CD4-positive, alpha-beta memory T cell (primary cell): Measurements from ENCODE around the gene ARHGAP45. TPM values are rescaled to one million over a fixed set of nuclear protein-coding genes. Genes with fewer than 3 reads are reported as not detected.

Source experiments
- CTCF ChIA-PET: fragments of 350-600 bp; sonication (Branson Sonifier 250); formaldehyde crosslinking; loops from one replicate; lab custom pipeline; 2021; ENCODE audit warnings: inconsistent platforms; ENCODE audit not compliant: partially characterized antibody; lab: Charles Lee
- POLR2A ChIA-PET: fragments of 350-600 bp; sonication (Branson Sonifier 250); formaldehyde crosslinking; loops from one replicate; lab custom pipeline; 2021; ENCODE audit not compliant: partially characterized antibody; lab: Charles Lee
- DNase-seq, 5 donors: peaks; one replicate each; pipeline versions ENCODE4 v3.0.0 to v3.0.0-alpha.2; 2020 to 2022; ENCODE audit warnings: mixed read lengths in 1 of 5
- H3K27ac ChIP-seq: one replicate; pipeline ENCODE4 v1.7.0; 2013; ENCODE audit warnings: low read depth, low read length
- H3K27me3 ChIP-seq: 2 replicates; pipeline ENCODE4 v1.7.0; 2013; ENCODE audit warnings: mild to moderate bottlenecking, low read length, moderate library complexity; ENCODE audit not compliant: insufficient read depth
- H3K36me3 ChIP-seq: 2 replicates; pipeline ENCODE4 v1.7.0; 2013; ENCODE audit warnings: mild to moderate bottlenecking, low read length, moderate library complexity; ENCODE audit not compliant: insufficient read depth
- H3K4me1 ChIP-seq: 2 replicates; pipeline ENCODE4 v1.7.0; 2013; ENCODE audit warnings: mild to moderate bottlenecking, low read length, moderate library complexity; ENCODE audit not compliant: insufficient read depth
- H3K4me3 ChIP-seq, 2 donors: one replicate each; pipeline ENCODE4 v1.7.0; 2013; ENCODE audit warnings: low read length in 2 of 2, mild to moderate bottlenecking in 1 of 2
- H3K9me3 ChIP-seq, 2 donors: one replicate each; pipeline ENCODE4 v1.7.0; 2013; ENCODE audit warnings: low read length in 2 of 2, control low read depth in 1 of 2; ENCODE audit not compliant: control insufficient read depth in 1 of 2
- H3K27ac Mint-ChIP-seq, 7 donors: one replicate each; pipeline ENCODE4 v1.8.0; 2020 to 2021; ENCODE audit warnings: mixed read lengths in 7 of 7, mild to moderate bottlenecking in 6 of 7, inconsistent platforms in 3 of 7, moderate library complexity in 3 of 7
- H3K27me3 Mint-ChIP-seq, 2 donors: one replicate each; pipeline ENCODE4 v1.8.0; 2020 to 2021; ENCODE audit warnings: mixed read lengths in 2 of 2
- H3K36me3 Mint-ChIP-seq, 2 donors: one replicate each; pipeline ENCODE4 v1.8.0; 2020 to 2021; ENCODE audit warnings: mixed read lengths in 2 of 2, inconsistent platforms in 1 of 2, mild to moderate bottlenecking in 1 of 2
- H3K4me1 Mint-ChIP-seq, 4 donors: one replicate each; pipeline ENCODE4 v1.8.0; 2020 to 2021; ENCODE audit warnings: mixed read lengths in 4 of 4, mild to moderate bottlenecking in 1 of 4
- H3K4me3 Mint-ChIP-seq, 8 donors: one replicate each; pipeline ENCODE4 v1.8.0; 2020 to 2021; ENCODE audit warnings: mixed read lengths in 8 of 8, mild to moderate bottlenecking in 7 of 8, moderate library complexity in 6 of 8, inconsistent platforms in 3 of 8
- H3K9me3 Mint-ChIP-seq, 8 donors: one replicate each; pipeline ENCODE4 v1.8.0; 2020 to 2021; ENCODE audit warnings: mixed read lengths in 8 of 8, mild to moderate bottlenecking in 5 of 8, inconsistent platforms in 3 of 8, moderate library complexity in 1 of 8
- intact Hi-C: fragments of 100-400 bp; cut with micrococcal nuclease; formaldehyde crosslinking; loops from one replicate; pipeline ENCODE4 v1.15.1; 2023
- polyA plus RNA-seq, 2 donors: library from polyadenylated mRNA; unstranded; fragments of 300-500 nt; fragmentation: Illumina TruSeq; gene quantifications; one replicate each; pipeline ENCODE4 v1.2.3, GENCODE V29; 2021
- total RNA-seq, 2 experiments: library from RNA; stranded (reverse); gene quantifications; one replicate each; pipeline ENCODE4 v1.2.3, GENCODE V29; 2021

ARHGAP45 gene
- total and polyA plus RNA-seq, 4 experiments from 2014 or later, result 222 to 836 (median 667) TPM

DNA sequence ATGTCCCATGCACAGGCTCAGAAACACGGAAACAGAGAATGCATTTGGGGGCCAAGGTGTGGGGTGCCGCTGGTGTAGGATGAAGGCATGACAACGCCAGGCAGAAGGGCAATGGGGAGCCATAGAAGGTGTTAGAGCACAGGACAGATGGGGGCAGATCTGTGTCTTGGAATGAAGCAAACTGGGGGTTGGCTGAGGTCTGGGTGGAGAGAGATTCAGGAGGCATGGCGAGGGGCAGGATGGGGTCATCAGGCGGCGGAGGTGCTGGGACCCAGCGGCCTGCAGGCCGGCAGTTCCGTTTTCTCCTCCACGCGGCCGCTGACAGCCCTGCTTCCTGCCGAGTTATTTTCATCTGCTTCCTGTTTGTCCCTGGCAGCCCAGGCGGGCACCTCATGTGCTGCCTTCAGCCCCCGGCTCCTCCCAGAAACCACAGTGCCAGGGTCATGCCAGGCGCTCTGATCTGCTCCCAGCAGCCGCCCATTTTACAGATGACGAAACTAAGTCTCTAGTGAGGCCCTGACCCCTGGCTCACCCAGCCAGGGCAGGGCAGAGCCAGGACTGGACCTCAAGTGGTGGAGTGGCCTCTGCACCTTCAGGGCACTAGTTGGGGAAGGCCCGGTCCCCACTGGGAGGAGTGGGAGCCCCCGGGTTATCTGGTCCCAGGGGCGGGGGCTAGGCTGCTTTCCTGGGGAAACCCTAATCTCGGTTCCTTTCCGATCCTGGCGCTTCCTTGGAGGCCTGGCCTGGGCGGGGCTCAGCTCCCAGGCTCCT, 2.2 kb downstream of the ARHGAP45 start:
- H3K27me3 Mint-ChIP-seq, result no peaks in the 10 kb centered on the region
- Histone ChIP-seq H3K27ac (peak overlapping the region; percentile 98), H3K36me3 (peaks cover 32% of the 10 kb centered on the region), H3K4me1 (peaks cover 78% of the 10 kb centered on the region), H3K9me3 (no peaks in the 10 kb centered on the region), H3K27me3 (no peaks in the 10 kb centered on the region), H3K4me3 (peak overlapping the region; percentile 85 to 92)
- intact Hi-C loops, result loop anchor here (1.0 kb wide), 1 partner anchor 8 kb away; no protein-coding TSS in a partner anchor
- ChIA-PET CTCF (interaction anchor here (1.3 to 5.7 kb wide), 2 partner anchors 13 to 175 kb away, joined by 3 to 219 read pairs; no protein-coding TSS in a partner anchor), POLR2A (interaction anchor here (0.5 to 57.1 kb wide), 12 partner anchors 6 to 200 kb away, joined by 3 to 3893 read pairs (median 9); partner anchors contain the start of genes ABCA7, ARHGAP45, CIRBP and CNN2)
- peaks cover 0 to 5% (median 0%) of the 10 kb centered on the region in 8 donors for H3K9me3 Mint-ChIP-seq
- peak overlapping the region; percentile 88 to 97 (median 96) for H3K4me3 Mint-ChIP-seq
- peaks cover 25 to 33% of the 10 kb centered on the region in 2 donors for H3K36me3 Mint-ChIP-seq
- peak overlapping the region; percentile 90 to 98 (median 96) for H3K27ac Mint-ChIP-seq
- DNase-seq, result peak; percentile 79 to 89 (median 82)
- peaks cover 31 to 67% (median 50%) of the 10 kb centered on the region in 4 donors for H3K4me1 Mint-ChIP-seq

- CTCF ChIA-PET, result interaction anchor here (1.4 kb wide), 1 partner anchor 48 kb away, joined by 4 read pairs; no protein-coding TSS in a partner anchor
- Histone ChIP-seq H3K4me3 (no peak overlapping the region), H3K9me3 (no peaks in the 10 kb centered on the region), H3K27ac (peak overlapping the region; percentile 98), H3K27me3 (no peaks in the 10 kb centered on the region), H3K4me1 (peaks cover 75% of the 10 kb centered on the region), H3K36me3 (peaks cover 38% of the 10 kb centered on the region)
- Mint-ChIP-seq H3K27me3 (no peaks in the 10 kb centered on the region), H3K4me1 (peaks cover 25 to 60% (median 44%) of the 10 kb centered on the region in 4 donors), H3K36me3 (peaks cover 27 to 34% of the 10 kb centered on the region in 2 donors), H3K4me3 (peak overlapping the region in 3 of 8 donors; percentile 8 to 95 (median 25)), H3K9me3 (peaks cover 0 to 5% (median 0%) of the 10 kb centered on the region in 8 donors), H3K27ac (peak overlapping the region in 4 of 7 donors; percentile 43 to 98 (median 74))
- intact Hi-C loops, result no loop called here
- no peak for DNase-seq
- POLR2A ChIA-PET, result interaction anchor here (1.3 to 57.1 kb wide), 5 partner anchors 7 to 69 kb away, joined by 3 to 3893 read pairs (median 1029); partner anchors contain the start of genes ABCA7, ARHGAP45, CNN2 and GPX4
These were observed 3.6 kb downstream of the ARHGAP45 start for GRCh38 chr19:1070576-1070930.

DNA sequence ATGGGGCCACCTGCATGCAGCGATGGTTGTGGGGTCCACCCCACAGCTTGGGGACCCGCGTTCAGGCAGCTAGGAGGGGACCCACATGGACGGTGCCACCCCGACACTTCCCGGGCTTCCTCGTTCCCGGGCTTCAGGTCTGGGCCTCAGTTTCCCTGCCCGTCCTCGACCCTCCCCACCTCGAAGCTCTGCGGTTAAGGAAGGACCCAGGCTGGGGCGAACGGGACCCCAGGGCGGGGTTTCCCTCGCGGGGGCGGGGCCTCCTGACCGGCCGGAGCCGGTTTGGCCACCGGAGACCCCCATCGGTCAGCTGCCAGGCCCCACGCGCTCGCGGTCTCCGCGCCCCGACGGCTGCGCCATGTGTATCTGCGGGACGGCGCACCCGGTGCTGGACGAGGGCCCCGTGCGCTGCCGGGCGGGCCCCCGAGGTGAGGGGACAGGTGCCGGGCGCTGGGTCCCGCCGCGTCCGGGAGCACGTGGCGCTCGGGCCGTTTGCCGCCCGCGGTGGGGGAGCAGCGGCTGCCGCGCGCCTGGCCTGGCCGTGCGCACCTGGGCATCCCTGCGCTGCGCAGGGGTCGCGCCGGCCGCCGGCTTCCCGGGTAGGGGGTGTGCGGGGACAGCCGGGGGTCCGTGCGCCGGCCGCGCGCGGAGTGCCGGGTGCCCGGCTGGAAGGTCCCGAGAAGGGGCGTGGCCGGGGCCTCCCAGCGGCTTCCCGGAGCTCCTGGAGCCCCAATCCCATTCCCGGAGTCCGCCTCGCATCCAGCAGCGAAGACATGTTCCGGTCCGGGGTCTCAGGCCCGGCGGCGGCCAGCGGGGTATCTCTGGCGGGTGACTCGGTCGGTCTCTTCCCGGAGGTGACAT, 4.2 kb downstream of the ARHGAP45 start:
- ChIA-PET POLR2A (interaction anchor here (1.5 to 57.1 kb wide), 4 partner anchors 8 to 70 kb away, joined by 5 to 3893 read pairs (median 2461); partner anchors contain the start of genes ABCA7, ARHGAP45, CNN2 and GPX4), CTCF (interaction anchor here (1.4 to 1.8 kb wide), 2 partner anchors 10 to 48 kb away, joined by 4 to 5 read pairs; no protein-coding TSS in a partner anchor)
- DNase-seq, result no peak
- no peaks in the 10 kb centered on the region for H3K9me3 ChIP-seq
- Mint-ChIP-seq H3K27ac (peak overlapping the region in 6 of 7 donors; percentile 83 to 96 (median 94)), H3K4me3 (peak overlapping the region; percentile 58 to 87 (median 78)), H3K36me3 (peaks cover 33 to 40% of the 10 kb centered on the region in 2 donors), H3K27me3 (no peaks in the 10 kb centered on the region), H3K4me1 (peaks cover 31 to 60% (median 47%) of the 10 kb centered on the region in 4 donors), H3K9me3 (peaks cover 0 to 8% (median 0%) of the 10 kb centered on the region in 8 donors)
- intact Hi-C loops, result no loop called here
- H3K4me1 ChIP-seq, result peaks cover 75% of the 10 kb centered on the region
- H3K36me3 ChIP-seq, result peaks cover 44% of the 10 kb centered on the region
- no peaks in the 10 kb centered on the region for H3K27me3 ChIP-seq
- H3K4me3 ChIP-seq, result no peak overlapping the region
- H3K27ac ChIP-seq, result peak overlapping the region; percentile 98

DNA sequence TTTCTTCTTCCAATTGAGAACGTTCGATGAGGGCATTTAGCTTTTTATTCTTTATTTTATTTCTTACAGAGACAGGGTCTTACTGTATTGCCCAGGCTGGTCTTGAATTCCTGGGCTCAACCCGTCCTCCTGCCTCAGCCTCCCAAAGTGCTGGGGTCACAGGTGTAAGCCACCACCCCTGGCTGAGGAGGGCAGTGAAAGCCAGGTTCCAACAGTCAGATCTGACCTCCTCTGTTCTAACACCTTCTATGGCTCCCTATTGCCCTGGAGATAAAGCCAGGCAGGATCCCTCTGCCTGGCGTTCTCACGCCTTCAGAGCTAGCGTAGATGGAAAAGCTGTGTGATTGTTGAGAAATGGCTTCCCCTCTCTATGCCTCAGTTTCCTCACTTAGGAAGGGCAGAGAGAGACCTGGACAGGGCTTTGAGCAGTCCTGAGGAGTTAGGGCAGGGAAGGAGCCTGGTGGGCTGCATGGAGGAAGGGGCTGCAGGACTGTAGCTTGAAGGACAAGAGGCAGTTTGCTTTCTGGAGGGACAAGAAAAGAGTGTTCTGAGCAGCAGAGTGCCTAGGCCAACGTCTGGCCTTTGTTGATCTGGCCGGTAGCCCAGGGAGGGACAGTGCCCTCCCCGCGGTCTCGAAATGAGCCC, 5.5 kb downstream of the ARHGAP45 start:
- Mint-ChIP-seq H3K27ac (peak overlapping the region; percentile 83 to 95 (median 91)), H3K27me3 (no peaks in the 10 kb centered on the region), H3K4me1 (peaks cover 34 to 66% (median 51%) of the 10 kb centered on the region in 4 donors), H3K4me3 (peak overlapping the region; percentile 11 to 87 (median 75)), H3K9me3 (peaks cover 0 to 8% (median 0%) of the 10 kb centered on the region in 8 donors), H3K36me3 (peaks cover 39 to 47% of the 10 kb centered on the region in 2 donors)
- H3K27me3 ChIP-seq, result no peaks in the 10 kb centered on the region
- no peak for DNase-seq
- peak overlapping the region; percentile 31 for H3K27ac ChIP-seq
- peaks cover 79% of the 10 kb centered on the region for H3K4me1 ChIP-seq
- peaks cover 44% of the 10 kb centered on the region for H3K36me3 ChIP-seq
- no peaks in the 10 kb centered on the region for H3K9me3 ChIP-seq
- ChIA-PET POLR2A (interaction anchor here (0.5 to 57.1 kb wide), 5 partner anchors 9 to 64 kb away, joined by 3 to 3893 read pairs (median 1029); partner anchors contain the start of genes ABCA7, ARHGAP45, CNN2 and GPX4), CTCF (interaction anchor here (0.6 to 1.8 kb wide), 3 partner anchors 9 to 140 kb away, joined by 5 to 6 read pairs (median 5); no protein-coding TSS in a partner anchor)
- intact Hi-C loops, result no loop called here
- no peak overlapping the region for H3K4me3 ChIP-seq

- POLR2A ChIA-PET, result interaction anchor here (32.9 to 57.1 kb wide), 3 partner anchors 10 to 50 kb away, joined by 1029 to 3893 read pairs (median 3893); partner anchors contain the start of genes ABCA7, ARHGAP45, CNN2 and GPX4
- H3K27ac ChIP-seq, result peak overlapping the region; percentile 42
- no peaks in the 10 kb centered on the region for H3K27me3 ChIP-seq
- H3K4me1 ChIP-seq, result peaks cover 83% of the 10 kb centered on the region
- Mint-ChIP-seq H3K4me1 (peaks cover 34 to 71% (median 51%) of the 10 kb centered on the region in 4 donors), H3K9me3 (peaks cover 0 to 8% (median 0%) of the 10 kb centered on the region in 8 donors), H3K4me3 (peak overlapping the region in 7 of 8 donors; percentile 21 to 68 (median 58)), H3K27me3 (no peaks in the 10 kb centered on the region), H3K27ac (peak overlapping the region; percentile 77 to 95 (median 90)), H3K36me3 (peaks cover 44 to 49% of the 10 kb centered on the region in 2 donors)
- CTCF ChIA-PET, result interaction anchor here (1.3 to 17.9 kb wide), 2 partner anchors 7 to 14 kb away, joined by 5 to 219 read pairs; partner anchors contain the start of gene ARHGAP45
- intact Hi-C loops, result no loop called here
- peaks cover 44% of the 10 kb centered on the region for H3K36me3 ChIP-seq
- H3K4me3 ChIP-seq, result no peak overlapping the region
- no peaks in the 10 kb centered on the region for H3K9me3 ChIP-seq
- peak in 1 of 5 donors; percentile 26 for DNase-seq
These were observed 6.3 kb downstream of the ARHGAP45 start for GRCh38 chr19:1073063-1073955.
